Trophoblast cell (in vitro differentiated cells and primary cell): ENCODE data around the gene GNB5.

Experiments used
- DNase-seq, 2 donors: peaks; one replicate each; pipeline ENCODE4 v3.0.0-alpha.2; 2016
- H2AFZ ChIP-seq: 2 replicates; pipeline ENCODE4 v1.6.1; 2013; ENCODE audit warnings: low read length, moderate library complexity, mild to moderate bottlenecking; ENCODE audit not compliant: insufficient read depth, poor library complexity
- H2AK5ac ChIP-seq: 2 replicates; pipeline ENCODE4 v1.6.1; 2013; ENCODE audit warnings: mild to moderate bottlenecking, low read length
- H2BK120ac ChIP-seq: 2 replicates; pipeline ENCODE4 v1.6.1; 2013; ENCODE audit warnings: low read length, mild to moderate bottlenecking, moderate library complexity; ENCODE audit not compliant: insufficient read depth, poor library complexity
- H2BK12ac ChIP-seq: 2 replicates; pipeline ENCODE4 v1.6.1; 2013; ENCODE audit warnings: mild to moderate bottlenecking, low read length, moderate library complexity
- H2BK5ac ChIP-seq: 2 replicates; pipeline ENCODE4 v1.6.1; 2013; ENCODE audit warnings: low read length, low read depth, moderate library complexity, mild to moderate bottlenecking; ENCODE audit not compliant: poor library complexity
- H3K14ac ChIP-seq: 2 replicates; pipeline ENCODE4 v1.6.1; 2013; ENCODE audit warnings: mild to moderate bottlenecking, low read length
- H3K18ac ChIP-seq: 2 replicates; pipeline ENCODE4 v1.6.1; 2013; ENCODE audit warnings: mild to moderate bottlenecking, low read length
- H3K23ac ChIP-seq: 2 replicates; pipeline ENCODE4 v1.6.1; 2013; ENCODE audit warnings: low read length
- H3K27ac ChIP-seq: 2 replicates; pipeline ENCODE4 v1.5.1; 2013; ENCODE audit warnings: low read depth, mild to moderate bottlenecking, inconsistent platforms, low read length, moderate library complexity
- H3K27me3 ChIP-seq: 2 replicates; pipeline ENCODE4 v1.6.1; 2013; ENCODE audit warnings: inconsistent platforms, mild to moderate bottlenecking, low read length, moderate library complexity; ENCODE audit not compliant: insufficient read depth
- H3K36me3 ChIP-seq, 2 experiments: 1 replicate in 1 of 2; 2 replicates in 1 of 2; pipeline ENCODE4 v1.6.1; 2013; ENCODE audit warnings: low read length in 2 of 2, mild to moderate bottlenecking in 2 of 2, moderate library complexity in 1 of 2; ENCODE audit not compliant: insufficient read depth in 2 of 2, control insufficient read depth in 1 of 2
- H3K4ac ChIP-seq: 2 replicates; pipeline ENCODE4 v1.6.1; 2013; ENCODE audit warnings: low read depth, mild to moderate bottlenecking, low read length, moderate library complexity
- H3K4me1 ChIP-seq, 2 experiments: 1 replicate in 1 of 2; 2 replicates in 1 of 2; pipeline ENCODE4 v1.6.1; 2013; ENCODE audit warnings: low read length in 2 of 2, mild to moderate bottlenecking in 2 of 2, moderate library complexity in 1 of 2; ENCODE audit not compliant: insufficient read depth in 2 of 2, control insufficient read depth in 1 of 2
- H3K4me2 ChIP-seq: 2 replicates; pipeline ENCODE4 v1.6.1; 2013; ENCODE audit warnings: inconsistent platforms, mild to moderate bottlenecking, low read length, moderate library complexity
- H3K4me3 ChIP-seq: 2 replicates; pipeline ENCODE4 v1.5.1; 2013; ENCODE audit warnings: mild to moderate bottlenecking, low read depth, low read length, inconsistent platforms
- H3K79me1 ChIP-seq: one replicate; pipeline ENCODE4 v1.6.1; 2013; ENCODE audit warnings: low read length
- H3K79me2 ChIP-seq: 2 replicates; pipeline ENCODE4 v1.6.1; 2013; ENCODE audit warnings: low read length, mild to moderate bottlenecking; ENCODE audit not compliant: control insufficient read depth, insufficient read depth, poor library complexity
- H3K9ac ChIP-seq: 2 replicates; pipeline ENCODE4 v1.6.1; 2013; ENCODE audit warnings: mild to moderate bottlenecking, low read length
- H3K9me3 ChIP-seq: 2 replicates; pipeline ENCODE4 v1.6.1; 2013; ENCODE audit warnings: low read depth, mild to moderate bottlenecking, control low read depth, inconsistent platforms, low read length; ENCODE audit not compliant: insufficient read depth
- H4K12ac ChIP-seq: 2 replicates; pipeline ENCODE4 v1.6.1; 2013; ENCODE audit warnings: low read depth, mild to moderate bottlenecking, low read length, moderate library complexity
- H4K8ac ChIP-seq: 2 replicates; pipeline ENCODE4 v1.6.1; 2013; ENCODE audit warnings: low read depth, mild to moderate bottlenecking, low read length, moderate library complexity
- H4K91ac ChIP-seq: one replicate; pipeline ENCODE4 v1.6.1; 2013; ENCODE audit warnings: low read depth, mild to moderate bottlenecking, low read length, moderate library complexity
- WGBS: extraction: QIAGEN DNeasy Blood & Tissue Kit; methylation state at CpG from one replicate; pipeline ENCODE4 v1.1.7; 2013; ENCODE audit warnings: missing lambda C conversion rate; ENCODE audit not compliant: insufficient read length, insufficient coverage; ENCODE audit errors: extremely low coverage; 5-methylcytosine and 5-hydroxymethylcytosine counted together

The GNB5 gene

DNA sequence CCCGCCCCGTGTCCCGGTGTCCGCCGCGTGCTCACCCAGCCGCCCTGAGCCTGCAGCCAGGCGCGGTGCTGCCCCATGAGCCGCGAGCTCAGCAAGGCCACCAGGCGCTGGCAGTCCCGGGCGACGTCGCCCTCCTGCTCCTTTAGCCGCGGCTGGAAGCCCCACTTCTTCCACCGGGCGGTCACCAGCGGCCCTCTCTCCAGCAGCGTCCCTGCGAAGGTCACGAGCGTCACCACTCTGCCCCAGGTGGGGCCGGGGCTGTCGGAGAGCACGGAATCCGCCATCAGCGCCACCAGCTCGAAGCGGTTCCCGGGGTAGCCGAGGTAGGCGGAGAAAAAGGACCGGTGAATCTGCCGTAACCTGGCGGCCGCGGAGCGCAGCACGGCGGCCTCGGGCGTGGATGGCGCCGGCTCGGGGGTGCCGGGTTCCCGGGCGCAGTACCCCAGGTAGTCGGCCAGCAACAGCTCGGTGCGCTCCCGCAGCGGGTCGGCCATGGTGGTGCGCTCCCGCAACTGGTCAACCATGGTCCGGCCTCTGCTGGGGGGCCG, 78.9 kb downstream of the GNB5 start:
- Histone ChIP-seq H2BK5ac (no peak overlapping the region), H4K12ac (no peak overlapping the region), H3K9ac (no peak overlapping the region), H3K79me1 (no peaks in the 10 kb centered on the region), H2BK12ac (no peak overlapping the region), H2BK120ac (no peak overlapping the region), H4K91ac (no peak overlapping the region), H2AFZ (no peak overlapping the region), H3K4me3 (no peak overlapping the region), H3K27ac (no peak overlapping the region), H3K4me1 (no peaks in the 10 kb centered on the region), H3K4me2 (peak overlapping the region; percentile 36), H3K79me2 (no peaks in the 10 kb centered on the region), H3K18ac (no peak overlapping the region), H3K23ac (no peak overlapping the region), H3K14ac (no peak overlapping the region), H3K9me3 (no peaks in the 10 kb centered on the region), H2AK5ac (no peak overlapping the region), H4K8ac (no peak overlapping the region), H3K36me3 (no peaks in the 10 kb centered on the region), H3K4ac (no peak overlapping the region), H3K27me3 (no peaks in the 10 kb centered on the region)
- no CpG with 5 or more reads among the region's 61 CpGs for WGBS
- DNase-seq = peak in 1 of 2 donors; percentile 41

DNA sequence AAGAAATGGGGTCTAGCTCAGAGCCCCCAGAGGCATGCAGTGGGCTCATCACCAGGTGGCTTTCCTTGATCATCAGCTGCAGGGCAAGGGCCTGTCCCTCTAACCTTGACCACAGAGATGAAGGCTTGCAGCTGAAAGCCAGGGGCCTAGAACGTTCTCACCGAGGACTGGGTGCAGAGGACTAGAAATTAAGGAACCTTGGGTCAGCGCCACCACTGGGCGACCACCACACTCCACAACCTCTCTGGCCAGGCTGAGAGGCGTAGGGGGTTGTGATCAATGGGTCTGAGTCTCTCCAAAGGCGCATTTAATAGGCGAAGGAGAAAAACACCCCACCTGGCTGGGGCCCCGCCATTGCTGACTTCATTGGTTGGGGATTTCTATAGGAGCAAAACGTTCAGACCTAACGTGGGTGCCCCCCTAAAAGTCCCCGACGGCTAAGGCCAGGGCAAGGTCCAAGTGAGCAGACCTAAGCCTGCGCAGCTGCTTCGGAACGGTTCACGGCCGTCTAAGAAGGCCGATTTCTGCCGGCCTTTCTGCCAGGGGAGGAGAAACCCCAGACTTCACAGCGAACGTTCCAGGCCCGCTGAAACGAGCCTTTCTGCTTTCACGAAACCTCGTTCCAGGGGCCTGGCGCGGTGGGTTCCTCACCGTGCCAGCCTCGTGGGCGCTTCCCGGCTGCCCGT, 79.5 kb downstream of the GNB5 start:
- Histone ChIP-seq H4K91ac (no peak overlapping the region), H3K9me3 (no peaks in the 10 kb centered on the region), H3K9ac (no peak overlapping the region), H3K4ac (no peak overlapping the region), H3K79me2 (no peaks in the 10 kb centered on the region), H2AK5ac (no peak overlapping the region), H3K4me1 (no peaks in the 10 kb centered on the region), H2AFZ (no peak overlapping the region), H3K27me3 (no peaks in the 10 kb centered on the region), H3K23ac (no peak overlapping the region), H3K18ac (no peak overlapping the region), H3K36me3 (no peaks in the 10 kb centered on the region), H2BK5ac (no peak overlapping the region), H4K12ac (no peak overlapping the region), H3K14ac (no peak overlapping the region), H3K4me2 (no peak overlapping the region), H3K4me3 (no peak overlapping the region), H4K8ac (no peak overlapping the region), H3K27ac (no peak overlapping the region), H2BK120ac (no peak overlapping the region), H2BK12ac (no peak overlapping the region), H3K79me1 (no peaks in the 10 kb centered on the region)
- no peak for DNase-seq
- WGBS = no CpG with 5 or more reads among the region's 32 CpGs

GRCh38 chr15:52109559-52110451, 81.4 kb downstream of the GNB5 start:
- H3K9me3 ChIP-seq = no peaks in the 10 kb centered on the region
- H3K27ac ChIP-seq = no peak overlapping the region
- no peak overlapping the region for H3K23ac ChIP-seq
- no CpG with 5 or more reads among the region's 5 CpGs for WGBS
- DNase-seq = no peak
- H3K36me3 ChIP-seq = no peaks in the 10 kb centered on the region
- no peak overlapping the region for H3K14ac ChIP-seq
- H3K79me2 ChIP-seq = no peaks in the 10 kb centered on the region
- H2BK5ac ChIP-seq = no peak overlapping the region
- H3K18ac ChIP-seq = no peak overlapping the region
- H2AFZ ChIP-seq = no peak overlapping the region
- H2AK5ac ChIP-seq = no peak overlapping the region
- H4K91ac ChIP-seq = no peak overlapping the region
- no peak overlapping the region for H3K4me2 ChIP-seq
- H3K4me1 ChIP-seq = no peaks in the 10 kb centered on the region
- no peak overlapping the region for H4K12ac ChIP-seq
- H2BK120ac ChIP-seq = no peak overlapping the region
- H3K4ac ChIP-seq = no peak overlapping the region
- H4K8ac ChIP-seq = no peak overlapping the region
- H3K27me3 ChIP-seq = no peaks in the 10 kb centered on the region
- H3K79me1 ChIP-seq = no peaks in the 10 kb centered on the region
- no peak overlapping the region for H3K4me3 ChIP-seq
- H2BK12ac ChIP-seq = no peak overlapping the region
- H3K9ac ChIP-seq = no peak overlapping the region

- WGBS = no CpG with 5 or more reads among the region's 6 CpGs
Observed at GRCh38 chr15:52107238-52107637, 84.0 kb downstream of the GNB5 start.

More at GRCh38 chr15:52107238-52107637, 84.0 kb downstream of the GNB5 start:
- H3K4ac ChIP-seq = no peak overlapping the region
- no peak for DNase-seq
- H2AK5ac ChIP-seq = no peak overlapping the region
- no peaks in the 10 kb centered on the region for H3K27me3 ChIP-seq
- no peak overlapping the region for H2AFZ ChIP-seq
- no peaks in the 10 kb centered on the region for H3K79me2 ChIP-seq
- no peak overlapping the region for H3K4me2 ChIP-seq
- H4K12ac ChIP-seq = no peak overlapping the region
- H3K9ac ChIP-seq = no peak overlapping the region
- H2BK120ac ChIP-seq = no peak overlapping the region
- no peak overlapping the region for H2BK12ac ChIP-seq
- no peaks in the 10 kb centered on the region for H3K79me1 ChIP-seq
- no peak overlapping the region for H3K27ac ChIP-seq
- no peak overlapping the region for H4K91ac ChIP-seq
- no peak overlapping the region for H4K8ac ChIP-seq
- no peaks in the 10 kb centered on the region for H3K9me3 ChIP-seq
- no peaks in the 10 kb centered on the region for H3K4me1 ChIP-seq
- no peak overlapping the region for H3K14ac ChIP-seq
- no peak overlapping the region for H3K23ac ChIP-seq
- no peak overlapping the region for H2BK5ac ChIP-seq
- H3K18ac ChIP-seq = no peak overlapping the region
- no peak overlapping the region for H3K4me3 ChIP-seq
- no peaks in the 10 kb centered on the region for H3K36me3 ChIP-seq
